OCI-LY1 (cell line): ENCODE measurements around the gene PSMB4.

Source experiments
- CTCF ChIP-seq: fragments of 200-600 bp; sonication (generic), shearing (Covaris generic); IDR thresholded peaks from 2 replicates; pipeline ENCODE4 v1.5.1; 2017; ENCODE audit warnings: mild to moderate bottlenecking, antibody characterized with exemption, low read length, moderate library complexity, mixed read lengths
- EZH2 ChIP-seq: fragments of 200-600 bp; sonication (generic), shearing (Covaris generic); IDR thresholded peaks from 2 replicates; pipeline ENCODE4 v1.8.0; 2017; ENCODE audit warnings: borderline replicate concordance, mixed run types, mild to moderate bottlenecking, antibody characterized with exemption, low read length, moderate library complexity, mixed read lengths

DNA sequence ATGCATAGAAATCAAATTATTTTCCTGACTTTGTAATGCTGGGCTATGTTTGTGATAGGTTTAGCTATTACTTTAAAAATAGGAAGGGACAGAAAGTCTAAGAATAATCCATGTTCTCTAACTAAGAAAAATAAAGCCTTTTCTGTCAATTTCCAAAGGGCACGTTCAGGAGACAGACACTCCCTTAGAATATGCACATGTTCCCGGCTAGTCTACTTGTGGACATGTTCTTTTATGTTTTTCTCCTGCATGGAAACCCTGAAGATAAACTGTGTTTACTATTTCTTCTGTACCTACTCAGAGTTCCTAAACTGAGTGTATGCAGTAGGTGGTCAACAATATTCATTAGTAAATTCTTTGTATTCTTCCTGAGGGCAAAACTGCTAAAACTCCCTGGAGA is 12.5 kb downstream of the PSMB4 start:
- TF ChIP-seq CTCF (no peak), EZH2 (no peak)
